Measurements from ENCODE around the gene ENPP1. TPM values are rescaled to one million over a fixed set of nuclear protein-coding genes. Genes with fewer than 3 reads are reported as not detected.
"Not testable (repeated sequence)": the region's sequence is repeated elsewhere in the genome, so short reads cannot be mapped to it uniquely, and the experiment has no call there.

ENPP1 gene
- total RNA-seq, 1 donor from 2014 or later: 3.3 TPM

- intact Hi-C loops (cut with DNase I): no loop called here
- no peak for DNase-seq (ENCODE audit: low spot score)
Observed at GRCh38 chr6:131858765-131859415, 51.1 kb downstream of the ENPP1 start.

DNA sequence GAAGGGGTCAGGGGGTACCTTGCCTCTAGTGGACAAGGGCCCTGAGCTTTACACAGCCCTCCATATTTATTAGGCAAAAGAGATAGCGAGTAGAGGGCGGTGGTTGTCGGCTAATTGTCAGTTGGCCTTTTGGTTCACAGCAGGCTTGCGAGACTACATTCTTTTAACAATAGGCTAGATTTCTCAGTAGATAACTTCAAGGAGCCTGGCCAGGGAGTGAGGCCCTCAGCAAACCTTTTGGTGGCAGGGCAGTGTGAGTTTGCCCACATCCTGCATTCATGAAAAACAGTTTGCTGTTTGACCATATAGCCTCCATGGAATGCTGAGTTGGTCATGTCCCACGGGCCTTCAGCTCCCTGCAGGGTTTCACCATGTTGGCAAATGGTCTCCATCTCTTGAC, 51.8 kb downstream of the ENPP1 start:
- intact Hi-C loops (cut with DNase I); DNase-seq (ENCODE audit: low spot score): not testable (repeated sequence)

- intact Hi-C loops (cut with DNase I): no loop called here
- DNase-seq (ENCODE audit: low spot score): no peak
Observed at GRCh38 chr6:131861381-131861780, 53.6 kb downstream of the ENPP1 start.

GRCh38 chr6:131862476-131862875, 54.7 kb downstream of the ENPP1 start:
- intact Hi-C loops (cut with DNase I): no loop called here
- no peak for DNase-seq (ENCODE audit: low spot score)

GRCh38 chr6:131867744-131868143, 59.9 kb downstream of the ENPP1 start:
- intact Hi-C loops (cut with DNase I): no loop called here
- no peak for DNase-seq (ENCODE audit: low spot score)

GRCh38 chr6:131868836-131869235, 61.0 kb downstream of the ENPP1 start:
- intact Hi-C loops (cut with DNase I): no loop called here
- DNase-seq (ENCODE audit: low spot score): no peak

DNA sequence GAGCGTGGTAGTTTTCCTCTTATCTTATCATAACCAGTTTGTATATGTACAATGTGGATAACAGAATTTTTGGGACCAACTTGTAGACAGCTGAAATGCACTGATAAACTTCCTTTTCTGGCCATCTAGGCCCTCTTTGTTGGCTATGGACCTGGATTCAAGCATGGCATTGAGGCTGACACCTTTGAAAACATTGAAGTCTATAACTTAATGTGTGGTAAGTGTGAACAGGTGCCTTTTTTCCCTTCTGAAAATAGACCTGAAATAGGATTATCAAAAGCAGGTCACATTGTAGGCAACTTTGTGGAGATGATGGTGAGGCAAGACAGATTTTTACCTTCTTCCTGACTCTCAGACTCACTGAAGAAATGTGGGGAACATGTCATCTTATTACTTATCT, 67.8 kb downstream of the ENPP1 start:
- DNase-seq (ENCODE audit: low spot score): no peak
- intact Hi-C loops (cut with DNase I): no loop called here

- intact Hi-C loops (cut with DNase I): no loop called here
- DNase-seq (ENCODE audit: low spot score): no peak
Observed at GRCh38 chr6:131876545-131876944, 68.7 kb downstream of the ENPP1 start.

GRCh38 chr6:131877999-131878789, 70.4 kb downstream of the ENPP1 start:
- intact Hi-C loops (cut with DNase I): no loop called here
- no peak for DNase-seq (ENCODE audit: low spot score)

- no peak for DNase-seq (ENCODE audit: low spot score)
- intact Hi-C loops (cut with DNase I): no loop called here
Observed at GRCh38 chr6:131883016-131883415, 75.2 kb downstream of the ENPP1 start.

DNA sequence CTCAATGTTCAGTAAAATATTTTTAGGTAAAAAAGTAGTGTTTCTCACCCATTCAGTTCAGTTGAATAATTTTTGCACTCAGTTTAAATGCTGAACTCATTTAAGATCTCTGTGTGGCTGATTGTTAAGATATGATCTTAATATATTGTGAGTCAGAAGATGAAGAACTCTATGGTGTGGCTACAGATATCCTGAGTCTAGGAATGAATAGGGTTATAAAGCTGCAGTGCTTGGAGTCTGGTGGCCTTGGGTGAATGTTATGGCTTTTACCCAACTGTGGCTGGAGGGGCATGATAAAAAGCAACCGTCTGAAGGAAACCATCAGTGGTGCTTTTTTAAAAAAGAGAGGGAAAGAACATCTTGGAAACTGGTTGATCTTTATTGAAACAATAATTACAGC, 77.4 kb downstream of the ENPP1 start:
- intact Hi-C loops (cut with DNase I): no loop called here
- DNase-seq (ENCODE audit: low spot score): no peak

GRCh38 chr6:131886517-131886916, 78.7 kb downstream of the ENPP1 start:
- intact Hi-C loops (cut with DNase I): no loop called here
- DNase-seq (ENCODE audit: low spot score): no peak

- intact Hi-C loops (cut with DNase I): no loop called here
- DNase-seq (ENCODE audit: low spot score): no peak
Observed at GRCh38 chr6:131890091-131890490, 82.3 kb downstream of the ENPP1 start.

DNA sequence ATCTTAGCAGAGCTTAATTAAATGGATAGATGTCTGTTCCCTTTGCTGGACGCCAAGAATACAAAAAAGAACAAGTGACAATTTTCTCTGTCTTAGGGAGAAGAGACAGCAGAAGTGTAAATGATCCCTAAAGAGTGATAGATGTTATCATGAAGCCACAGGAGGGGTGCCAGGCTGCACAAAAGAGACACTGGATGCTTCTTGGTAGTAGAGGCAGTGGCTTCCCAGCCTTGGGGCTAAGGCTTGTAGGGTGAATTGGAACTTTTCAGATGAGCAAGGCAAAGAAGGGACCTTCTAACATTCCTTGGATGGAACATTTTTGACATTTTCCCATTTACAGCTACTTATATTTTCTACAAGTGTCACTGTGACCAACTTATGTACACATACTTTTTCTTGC, 85.4 kb downstream of the ENPP1 start:
- intact Hi-C loops (cut with DNase I): no loop called here
- no peak for DNase-seq (ENCODE audit: low spot score)

DNA sequence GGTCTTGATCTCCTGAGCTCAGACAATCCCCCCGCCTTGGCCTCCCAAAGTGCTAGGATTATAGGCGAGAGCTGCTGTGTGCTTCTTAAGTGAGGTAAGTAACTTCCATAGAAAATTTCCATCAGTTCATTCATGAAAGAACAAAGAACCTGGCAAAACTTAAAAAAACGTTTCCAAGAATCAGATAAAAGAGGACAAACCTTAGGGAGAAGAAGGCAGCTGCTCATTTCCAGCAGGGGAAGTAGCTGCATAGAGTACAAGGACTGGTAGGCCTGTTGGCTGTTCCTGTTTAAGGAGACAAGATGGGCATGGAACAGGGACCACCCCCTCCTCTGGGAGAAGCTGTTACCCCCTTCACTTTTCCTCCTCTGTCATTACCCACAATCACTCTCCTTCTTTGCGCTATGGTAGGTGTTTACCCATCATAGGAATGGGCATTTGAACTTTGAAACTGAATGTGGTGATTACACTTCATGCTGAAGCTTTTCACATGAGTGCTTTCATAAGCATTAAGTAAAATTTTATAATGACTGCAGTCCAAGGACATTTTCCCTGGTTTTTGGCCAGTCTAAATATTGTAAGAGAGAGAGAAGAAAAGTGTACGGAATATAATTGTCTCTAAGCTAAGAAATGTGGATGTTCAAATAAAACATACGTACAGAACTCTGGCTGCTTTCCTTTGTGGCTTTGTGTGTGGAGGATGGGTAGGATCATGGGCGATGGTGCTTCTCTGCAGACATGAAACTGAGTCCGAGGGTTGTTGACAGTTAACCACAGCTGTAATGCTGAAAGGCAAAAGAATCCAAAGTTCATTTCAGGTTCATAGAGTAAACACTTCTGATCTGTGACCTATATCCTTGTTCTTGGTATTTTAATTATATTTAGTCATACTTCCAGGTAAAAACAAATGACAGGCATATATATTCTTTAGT, 86.9 kb downstream of the ENPP1 start:
- DNase-seq (ENCODE audit: low spot score): no peak
- intact Hi-C loops (cut with DNase I): no loop called here

DNA sequence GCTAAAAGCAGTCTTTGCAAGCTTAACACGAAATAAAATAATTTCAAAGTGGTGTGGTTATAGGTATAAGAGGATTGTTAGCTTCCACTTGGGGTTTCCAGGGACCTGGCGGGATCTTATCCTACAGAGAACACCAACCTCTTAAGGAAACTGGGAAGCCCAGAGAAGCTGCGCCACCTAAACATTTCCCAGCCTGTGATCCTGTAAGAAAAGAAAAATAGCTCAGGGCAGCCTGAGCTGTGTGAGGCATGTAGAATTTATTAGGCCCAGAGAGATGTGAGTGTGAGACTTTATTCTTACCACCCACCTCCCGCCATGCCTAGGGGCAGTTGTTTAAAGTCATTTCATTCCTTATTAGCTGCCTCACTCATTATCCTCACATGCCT, 89.2 kb downstream of the ENPP1 start:
- no peak for DNase-seq (ENCODE audit: low spot score)
- intact Hi-C loops (cut with DNase I): no loop called here

DNA sequence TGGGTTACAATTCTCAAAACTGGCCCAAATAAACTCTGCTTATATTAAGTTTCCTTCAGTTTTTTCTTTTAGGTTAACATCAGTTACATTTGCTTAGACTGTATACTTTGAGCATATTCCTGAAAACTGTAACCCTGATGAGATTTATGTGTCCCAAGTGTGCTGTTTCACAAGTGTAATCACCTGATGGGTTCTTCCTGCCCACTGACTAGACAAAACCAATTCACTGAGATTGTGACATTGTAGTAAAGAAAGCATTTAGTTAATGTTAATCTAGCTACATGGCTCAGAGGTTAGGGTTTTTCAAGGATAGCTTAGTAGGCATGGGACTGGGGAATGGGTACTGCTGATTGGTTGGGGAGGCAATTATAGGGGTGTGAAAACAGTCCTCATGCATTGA, 89.8 kb downstream of the ENPP1 start:
- intact Hi-C loops (cut with DNase I): no loop called here

GRCh38 chr6:131898718-131899117, 90.9 kb downstream of the ENPP1 start:
- intact Hi-C loops (cut with DNase I): no loop called here
- DNase-seq (ENCODE audit: low spot score): no peak

More for the DNA sequence above, 89.8 kb downstream of the ENPP1 start:
- DNase-seq (ENCODE audit: low spot score): no peak

GRCh38 chr6:131900231-131900630, 92.4 kb downstream of the ENPP1 start:
- intact Hi-C loops (cut with DNase I): no loop called here
- DNase-seq (ENCODE audit: low spot score): no peak

DNA sequence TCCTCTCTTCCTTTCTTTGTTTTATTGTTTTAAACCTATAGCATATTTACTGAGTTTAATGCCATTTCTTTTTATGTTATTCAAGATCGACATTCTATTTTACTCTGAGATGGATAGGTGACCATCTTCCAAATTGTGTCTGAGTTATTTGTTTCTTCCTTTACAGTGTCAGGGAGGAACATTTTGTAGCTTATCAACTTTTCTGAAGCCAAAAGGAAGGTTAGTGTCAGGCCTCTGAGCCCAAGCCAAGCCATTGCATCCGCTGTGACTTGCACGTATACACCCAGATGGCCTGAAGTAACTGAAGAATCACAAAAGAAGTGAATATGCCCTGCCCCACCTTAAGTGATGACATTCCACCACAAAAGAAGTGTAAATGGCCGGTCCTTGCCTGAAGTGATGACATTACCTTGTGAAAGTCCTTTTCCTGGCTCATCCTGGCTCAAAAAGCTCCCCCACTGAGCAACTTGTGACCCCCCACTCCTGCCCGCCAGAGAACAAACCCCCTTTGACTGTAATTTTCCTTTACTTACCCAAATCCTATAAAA, 93.6 kb downstream of the ENPP1 start:
- intact Hi-C loops (cut with DNase I); DNase-seq (ENCODE audit: low spot score): not testable (repeated sequence)

All from cardiac septum (tissue), 1 donor.